HL-60 (cell line): Measurements from ENCODE around the gene OR10A3.

Experiments
- DNase-seq, 2 experiments: peaks; one replicate each; pipeline ENCODE4 v3.0.0-alpha.2; 2010 to 2020; ENCODE audit warnings: low read depth in 1 of 2, low spot score in 1 of 2
- H3K27ac ChIP-seq: fragments of 250-450 bp; sonication (Bioruptor Pico); replicated peaks from 2 replicates; pipeline ENCODE4 v1.5.1; 2020; ENCODE audit warnings: mild to moderate bottlenecking, moderate library complexity
- H3K27me3 ChIP-seq: fragments of 250-450 bp; sonication (Bioruptor Pico); 2 replicates; pipeline ENCODE4 v1.5.1; 2021; ENCODE audit warnings: mild to moderate bottlenecking, moderate library complexity; ENCODE audit not compliant: insufficient read depth, poor library complexity, severe bottlenecking
- H3K4me3 ChIP-seq: replicated peaks from 2 replicates; pipeline ENCODE4 v1.5.1; 2011; ENCODE audit warnings: mild to moderate bottlenecking, control low read depth, low read length; ENCODE audit not compliant: insufficient read depth
- GABPA ChIP-seq: IDR thresholded peaks from 2 replicates; pipeline ENCODE4 v1.6.1; 2012; ENCODE audit warnings: low read depth
- POLR2AphosphoS5 ChIP-seq: IDR thresholded peaks from 2 replicates; pipeline ENCODE4 v1.6.1; 2012; ENCODE audit warnings: low read depth
- SPI1 ChIP-seq: IDR thresholded peaks from 2 replicates; pipeline ENCODE4 v1.6.1; 2012; ENCODE audit warnings: low read depth, mild to moderate bottlenecking, borderline replicate concordance
- TF ChIP-seq, protein P1 (sequence below): IDR thresholded peaks from 2 replicates; pipeline ENCODE4 v1.6.1; 2012; ENCODE audit warnings: low read depth; ENCODE audit not compliant: insufficient replicate concordance
- TF ChIP-seq, protein P2 (sequence below): IDR thresholded peaks from one replicate; pipeline ENCODE4 v1.5.1; 2011; ENCODE audit warnings: low read length, control low read depth, inconsistent platforms; ENCODE audit not compliant: insufficient read depth

The OR10A3 gene

GRCh38 chr11:7967097-7967496, 25.6 kb upstream of the OR10A3 start:
- H3K27ac ChIP-seq = no peak overlapping the region
- no peak for DNase-seq
- TF ChIP-seq, protein P1, sequence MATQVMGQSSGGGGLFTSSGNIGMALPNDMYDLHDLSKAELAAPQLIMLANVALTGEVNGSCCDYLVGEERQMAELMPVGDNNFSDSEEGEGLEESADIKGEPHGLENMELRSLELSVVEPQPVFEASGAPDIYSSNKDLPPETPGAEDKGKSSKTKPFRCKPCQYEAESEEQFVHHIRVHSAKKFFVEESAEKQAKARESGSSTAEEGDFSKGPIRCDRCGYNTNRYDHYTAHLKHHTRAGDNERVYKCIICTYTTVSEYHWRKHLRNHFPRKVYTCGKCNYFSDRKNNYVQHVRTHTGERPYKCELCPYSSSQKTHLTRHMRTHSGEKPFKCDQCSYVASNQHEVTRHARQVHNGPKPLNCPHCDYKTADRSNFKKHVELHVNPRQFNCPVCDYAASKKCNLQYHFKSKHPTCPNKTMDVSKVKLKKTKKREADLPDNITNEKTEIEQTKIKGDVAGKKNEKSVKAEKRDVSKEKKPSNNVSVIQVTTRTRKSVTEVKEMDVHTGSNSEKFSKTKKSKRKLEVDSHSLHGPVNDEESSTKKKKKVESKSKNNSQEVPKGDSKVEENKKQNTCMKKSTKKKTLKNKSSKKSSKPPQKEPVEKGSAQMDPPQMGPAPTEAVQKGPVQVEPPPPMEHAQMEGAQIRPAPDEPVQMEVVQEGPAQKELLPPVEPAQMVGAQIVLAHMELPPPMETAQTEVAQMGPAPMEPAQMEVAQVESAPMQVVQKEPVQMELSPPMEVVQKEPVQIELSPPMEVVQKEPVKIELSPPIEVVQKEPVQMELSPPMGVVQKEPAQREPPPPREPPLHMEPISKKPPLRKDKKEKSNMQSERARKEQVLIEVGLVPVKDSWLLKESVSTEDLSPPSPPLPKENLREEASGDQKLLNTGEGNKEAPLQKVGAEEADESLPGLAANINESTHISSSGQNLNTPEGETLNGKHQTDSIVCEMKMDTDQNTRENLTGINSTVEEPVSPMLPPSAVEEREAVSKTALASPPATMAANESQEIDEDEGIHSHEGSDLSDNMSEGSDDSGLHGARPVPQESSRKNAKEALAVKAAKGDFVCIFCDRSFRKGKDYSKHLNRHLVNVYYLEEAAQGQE = no peak
- TF ChIP-seq, protein P2, sequence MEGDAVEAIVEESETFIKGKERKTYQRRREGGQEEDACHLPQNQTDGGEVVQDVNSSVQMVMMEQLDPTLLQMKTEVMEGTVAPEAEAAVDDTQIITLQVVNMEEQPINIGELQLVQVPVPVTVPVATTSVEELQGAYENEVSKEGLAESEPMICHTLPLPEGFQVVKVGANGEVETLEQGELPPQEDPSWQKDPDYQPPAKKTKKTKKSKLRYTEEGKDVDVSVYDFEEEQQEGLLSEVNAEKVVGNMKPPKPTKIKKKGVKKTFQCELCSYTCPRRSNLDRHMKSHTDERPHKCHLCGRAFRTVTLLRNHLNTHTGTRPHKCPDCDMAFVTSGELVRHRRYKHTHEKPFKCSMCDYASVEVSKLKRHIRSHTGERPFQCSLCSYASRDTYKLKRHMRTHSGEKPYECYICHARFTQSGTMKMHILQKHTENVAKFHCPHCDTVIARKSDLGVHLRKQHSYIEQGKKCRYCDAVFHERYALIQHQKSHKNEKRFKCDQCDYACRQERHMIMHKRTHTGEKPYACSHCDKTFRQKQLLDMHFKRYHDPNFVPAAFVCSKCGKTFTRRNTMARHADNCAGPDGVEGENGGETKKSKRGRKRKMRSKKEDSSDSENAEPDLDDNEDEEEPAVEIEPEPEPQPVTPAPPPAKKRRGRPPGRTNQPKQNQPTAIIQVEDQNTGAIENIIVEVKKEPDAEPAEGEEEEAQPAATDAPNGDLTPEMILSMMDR = no peak
- TF ChIP-seq GABPA (no peak), POLR2AphosphoS5 (no peak), SPI1 (no peak)
- no peaks in the 10 kb centered on the region for H3K27me3 ChIP-seq
- no peak overlapping the region for H3K4me3 ChIP-seq

GRCh38 chr11:7965386-7965785, 23.9 kb upstream of the OR10A3 start, which contains the start of gene NLRP10:
TSS of gene NLRP10 (minus strand) at chr11:7965447. CDS start at chr11:7963495, 1,952 bp downstream.
- no peaks in the 10 kb centered on the region for H3K27me3 ChIP-seq
- no peak within 1 kb of the TSS for H3K4me3 ChIP-seq
- TF ChIP-seq GABPA (no peak), SPI1 (no peak), POLR2AphosphoS5 (no peak)
- TF ChIP-seq, protein P1 = no peak
- TF ChIP-seq, protein P2 = no peak
- DNase-seq = no peak
- H3K27ac ChIP-seq = no peak within 1 kb of the TSS

DNA sequence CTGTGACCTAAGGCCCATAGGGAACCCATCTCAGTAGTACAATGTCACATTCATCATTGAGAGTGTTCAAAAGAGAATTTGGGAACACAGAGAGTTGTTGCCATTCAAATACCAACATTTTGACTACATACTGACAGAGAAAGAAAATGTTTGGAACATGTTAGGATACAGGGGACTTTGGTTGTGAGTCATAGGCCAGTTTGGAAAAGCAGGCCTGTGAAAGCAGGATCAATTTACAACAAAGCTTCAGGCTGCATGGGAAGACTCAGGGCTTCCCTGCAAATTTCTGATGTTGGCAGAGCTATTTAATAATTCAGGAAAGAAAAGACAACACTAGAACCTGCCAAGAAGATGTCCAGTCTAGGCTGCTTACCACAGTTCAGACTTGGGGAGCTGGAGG, 23.4 kb upstream of the OR10A3 start:
- H3K27me3 ChIP-seq = no peaks in the 10 kb centered on the region
- no peak overlapping the region for H3K4me3 ChIP-seq
- no peak overlapping the region for H3K27ac ChIP-seq
- DNase-seq = no peak
- TF ChIP-seq POLR2AphosphoS5 (no peak), GABPA (no peak), SPI1 (no peak)
- TF ChIP-seq, protein P2 = no peak
- TF ChIP-seq, protein P1 = no peak
